ENCODE data around the gene RBM12. TPM values are rescaled to one million over a fixed set of nuclear protein-coding genes. Genes with fewer than 3 reads are reported as not detected.

Gene RBM12
- total and polyA plus RNA-seq, 2 of the 4 experiments (the other 2 are of a cell fraction): 44.7 to 65.8 TPM

GRCh38 chr20:35702051-35702823 is 37.5 kb upstream of the RBM12 start:
- no peak overlapping the region for H3K4me2 ChIP-seq (ENCODE audit: low read depth, low read length)
- POLR2A ChIA-PET (ENCODE audit: unreplicated experiment): no interaction called here
- peaks cover 44% of the 10 kb centered on the region for H3K36me3 ChIP-seq (ENCODE audit: control insufficient read depth, insufficient read depth, low read length)
- H3K56ac ChIP-seq (ENCODE audit: extremely low read depth, insufficient read depth, low read length): no peak overlapping the region
- H2BK20ac ChIP-seq (ENCODE audit: low read depth, low read length): no peak overlapping the region
- no peak overlapping the region for H2BK15ac ChIP-seq (ENCODE audit: low read depth, low read length)
- H2BK120ac ChIP-seq (ENCODE audit: low read depth, low read length): no peak overlapping the region
- no peak overlapping the region for H4K91ac ChIP-seq (ENCODE audit: insufficient read depth, low read depth, low read length)
- peaks cover 18 to 72% of the 10 kb centered on the region in 2 experiments for H3K79me1 ChIP-seq (ENCODE audit: low read depth in 1 of 2, low read length in 2 of 2)
- peaks cover 5% of the 10 kb centered on the region for H3K4me1 ChIP-seq (ENCODE audit: control insufficient read depth, insufficient read depth, low read length)
- H2AK9ac ChIP-seq (replicated peaks; ENCODE audit: low read depth, low read length, poor library complexity): no peak overlapping the region
- H3K9ac ChIP-seq (ENCODE audit: low read depth, low read length): no peak overlapping the region
- in situ Hi-C loops (cut with MboI; ENCODE audit: low sequenced_read_pairs) (no loop called here), intact Hi-C loops (cut with micrococcal nuclease) (loop anchor here (10.0 kb wide), 1 partner anchor 183 kb away; no protein-coding TSS in a partner anchor), dilution Hi-C loops (cut with HindIII; ENCODE audit: low sequenced_read_pairs, unreplicated experiment) (no loop called here)
- peak overlapping the region; percentile 5 for H2BK5ac ChIP-seq (ENCODE audit: low read depth, low read length, poor library complexity, severe bottlenecking)
- TF ChIP-seq FOS (IDR thresholded peaks at IDR 0.05; ENCODE audit: low read depth, low read length): no peak
- no peak for TF ChIP-seq MXI1 (IDR thresholded peaks at IDR 0.05; ENCODE audit: borderline replicate concordance, low read depth, low read length)
- TF ChIP-seq MAFK (IDR thresholded peaks at IDR 0.05; ENCODE audit: low read depth, low read length): peak; percentile 83
- TF ChIP-seq CEBPB (IDR thresholded peaks at IDR 0.05; ENCODE audit: low read depth, low read length): no peak
- no peak overlapping the region for H3K14ac ChIP-seq (replicated peaks; ENCODE audit: low read depth, low read length)
- no peak overlapping the region for H3K27ac ChIP-seq (ENCODE audit: insufficient read depth, low read length)
- peak; percentile 79 for DNase-seq
- WGBS, 2 experiments (ENCODE audit: extremely low coverage in 2 of 2, insufficient read length in 1 of 2): 0% methylated on average over 1 of the region's 12 CpGs; no CpG with 5 or more reads in 1 of the 2 experiments
- no peak overlapping the region for H3K18ac ChIP-seq (ENCODE audit: low read depth, low read length)
- H3K27me3 ChIP-seq (ENCODE audit: control insufficient read depth, insufficient read depth, low read length): no peaks in the 10 kb centered on the region
- BruUV-seq (replicated peaks): no TSS peak
- no peaks in the 10 kb centered on the region for H3K9me3 ChIP-seq (ENCODE audit: control insufficient read depth, insufficient read depth, low read length)
- H2AK5ac ChIP-seq (ENCODE audit: low read depth, low read length): no peak overlapping the region
- H4K20me1 ChIP-seq (ENCODE audit: insufficient read depth, low read length): peaks cover 39% of the 10 kb centered on the region
- H3K23ac ChIP-seq (ENCODE audit: low read depth, low read length): no peak overlapping the region
- H4K8ac ChIP-seq (ENCODE audit: low read depth in 2 of 2, low read length in 2 of 2): no peak overlapping the region
- no peak for ATAC-seq (ENCODE audit: low read depth)
- H3K4me3 ChIP-seq (ENCODE audit: insufficient read depth, low read depth, low read length): no peak overlapping the region
- H2AFZ ChIP-seq (replicated peaks; ENCODE audit: low read length, poor library complexity): no peak overlapping the region
- H4K5ac ChIP-seq (ENCODE audit: low read depth, low read length): no peak overlapping the region
- peaks cover 6% of the 10 kb centered on the region; the same call in 1 of the 2 replicates for H3K9me1 ChIP-seq (ENCODE audit: insufficient read depth, low read length)
- H3K4ac ChIP-seq (ENCODE audit: low read depth, low read length): no peak overlapping the region
- CTCF ChIA-PET: interaction anchor here (0.6 kb wide), 1 partner anchor 56 kb away, joined by 6 read pairs; no protein-coding TSS in a partner anchor

Data from IMR-90 (cell line).